Breast epithelium (tissue), 3 donors: ENCODE results near the gene ATF5.

Source experiments
- CTCF ChIP-seq, 3 donors: fragments of 450-650 bp; IDR thresholded peaks; one replicate each; pipeline ENCODE4 v1.5.1; 2016 to 2017; ENCODE audit warnings: antibody characterized with exemption in 3 of 3, mild to moderate bottlenecking in 3 of 3, moderate library complexity in 3 of 3
- POLR2A ChIP-seq: fragments of 450-650 bp; IDR thresholded peaks from one replicate; pipeline ENCODE4 v1.6.1; 2016; ENCODE audit warnings: antibody characterized with exemption, mild to moderate bottlenecking, moderate library complexity
- POLR2AphosphoS5 ChIP-seq, 3 donors: sonication (generic); formaldehyde crosslinking; IDR thresholded peaks; one replicate each; pipeline ENCODE4 v1.6.1; 2017; ENCODE audit warnings: antibody characterized with exemption in 3 of 3

GRCh38 chr19:49929121-49929610, at the start of gene ATF5, which contains the start of gene NUP62:
- TF ChIP-seq CTCF (IDR thresholded peaks at IDR 0.05), result no peak
- TF ChIP-seq POLR2AphosphoS5 (IDR thresholded peaks at IDR 0.05), result peak in 1 of 3 donors; percentile 21
- no peak for TF ChIP-seq POLR2A
